HUDEP-2 (cell line): Measurements from ENCODE around the gene OR52N5.

Source experiments
- DNase-seq, 76 experiments: peaks; one replicate each; lab custom pipeline; 2025; ENCODE audit not compliant: unreplicated experiment in 76 of 76; lab: John Stamatoyannopoulos, UW

Gene OR52N5

GRCh38 chr11:5783255-5783654 lies at the start of gene OR52N5:
OR52N5 (minus strand) TSS chr11:5783355; CDS start chr11:5778634, 4,721 bp downstream.
- DNase-seq = no peak

GRCh38 chr11:5831196-5831829 lies 48.2 kb upstream of the OR52N5 start:
- DNase-seq = no peak

GRCh38 chr11:5818245-5818886 lies 35.2 kb upstream of the OR52N5 start:
- DNase-seq = no peak

GRCh38 chr11:5815534-5815933 lies 32.4 kb upstream of the OR52N5 start:
- DNase-seq = no peak

GRCh38 chr11:5809905-5810795 lies 27.0 kb upstream of the OR52N5 start:
- peak in 15 of 76 experiments; percentile 2 to 47 (median 13) for DNase-seq

GRCh38 chr11:5809122-5809519 lies 26.0 kb upstream of the OR52N5 start:
- DNase-seq = peak in 1 of 76 experiments; percentile 6

GRCh38 chr11:5808500-5809121 lies 25.5 kb upstream of the OR52N5 start, which contains the start of gene OR52N2:
OR52N2 (plus strand) TSS chr11:5808924; CDS start chr11:5820336, 11,412 bp downstream.
- DNase-seq = peak in 63 of 76 experiments; percentile 4 to 74 (median 44)

- peak in 1 of 76 experiments; percentile 1 for DNase-seq
Measured at GRCh38 chr11:5807580-5807979, 24.4 kb upstream of the OR52N5 start.

GRCh38 chr11:5803982-5804381 lies 20.8 kb upstream of the OR52N5 start:
- no peak for DNase-seq

- DNase-seq = no peak
Measured at GRCh38 chr11:5796541-5796940, 13.4 kb upstream of the OR52N5 start.

- DNase-seq = no peak
Measured at GRCh38 chr11:5791165-5791564, 8.0 kb upstream of the OR52N5 start, which contains the start of gene OR52N1. OR52N1 (minus strand) TSS chr11:5791265; CDS start chr11:5788816, 2,449 bp downstream.

- DNase-seq = no peak
Measured at GRCh38 chr11:5767056-5767455, 16.1 kb downstream of the OR52N5 start.

GRCh38 chr11:5753943-5754342 lies 29.2 kb downstream of the OR52N5 start, which contains the start of gene OR52N4:
OR52N4 (plus strand) TSS chr11:5754243; CDS start chr11:5754741, 498 bp downstream.
- DNase-seq = no peak

GRCh38 chr11:5749836-5750235 lies 33.3 kb downstream of the OR52N5 start:
- DNase-seq = no peak

- DNase-seq = no peak
Measured at GRCh38 chr11:5746614-5747013, 36.5 kb downstream of the OR52N5 start.

GRCh38 chr11:5738431-5738830 lies 44.7 kb downstream of the OR52N5 start:
- DNase-seq = no peak

- DNase-seq = no peak
Measured at GRCh38 chr11:5737670-5738392, 45.3 kb downstream of the OR52N5 start.

GRCh38 chr11:5737091-5737490 lies 46.1 kb downstream of the OR52N5 start:
- DNase-seq = no peak

GRCh38 chr11:5736396-5736795 lies 46.8 kb downstream of the OR52N5 start, which contains the start of gene OR56B1:
OR56B1 (plus strand) TSS chr11:5736448; CDS start chr11:5736517, 69 bp downstream.
- no peak for DNase-seq

- DNase-seq = no peak
Measured at GRCh38 chr11:5727691-5728090, 55.5 kb downstream of the OR52N5 start.
